WTC11 (cell line): Measurements from ENCODE around the gene LRIG1. TPM values are rescaled to one million over a fixed set of nuclear protein-coding genes. Genes with fewer than 3 reads are reported as not detected.

Experiments
- ATAC-seq: fragments of 200-7000 bp; cut with Tn5 transposase; 2 replicates; pipeline ENCODE4 v1.10.0; 2021; ENCODE audit warnings: mild to moderate bottlenecking, moderate library complexity
- CTCF ChIA-PET: fragments of 300-600 bp; sonication (Branson Sonifier 250); formaldehyde crosslinking; loops from one replicate; lab custom pipeline; 2021; ENCODE audit warnings: antibody characterized with exemption; lab: Charles Lee
- POLR2A ChIA-PET: fragments of 350-600 bp; sonication (Branson Sonifier 250); formaldehyde crosslinking; loops from one replicate; lab custom pipeline; 2021; ENCODE audit warnings: antibody characterized with exemption; lab: Charles Lee
- DNase-seq: peaks from one replicate; pipeline ENCODE4 v3.0.0; 2021; ENCODE audit warnings: low spot score
- H3K27ac Mint-ChIP-seq: 2 replicates; pipeline ENCODE4 v1.8.0; 2021; ENCODE audit warnings: mixed read lengths
- H3K27me3 Mint-ChIP-seq: 2 replicates; pipeline ENCODE4 v1.8.0; 2021; ENCODE audit warnings: low read depth, mild to moderate bottlenecking, moderate library complexity, mixed read lengths
- H3K36me3 Mint-ChIP-seq: 2 replicates; pipeline ENCODE4 v1.8.0; 2021; ENCODE audit warnings: mixed read lengths
- H3K4me1 Mint-ChIP-seq: 2 replicates; pipeline ENCODE4 v1.8.0; 2022; ENCODE audit warnings: mixed read lengths
- H3K4me3 Mint-ChIP-seq: 2 replicates; pipeline ENCODE4 v1.8.0; 2021; ENCODE audit warnings: mild to moderate bottlenecking, moderate library complexity, mixed read lengths
- H3K9me3 Mint-ChIP-seq: 2 replicates; pipeline ENCODE4 v1.8.0; 2021; ENCODE audit warnings: mixed read lengths
- CREB1 ChIP-seq: sonication (generic); formaldehyde crosslinking; IDR thresholded peaks from 2 replicates; pipeline ENCODE4 v1.8.0; 2023; ENCODE audit warnings: mild to moderate bottlenecking, missing genetic modification reagents
- ELF4 ChIP-seq: sonication (generic); formaldehyde crosslinking; IDR thresholded peaks from 2 replicates; pipeline ENCODE4 v1.8.1; 2022; ENCODE audit warnings: low read depth, mild to moderate bottlenecking, moderate library complexity, missing genetic modification reagents
- ERG ChIP-seq: fragments of 250-450 bp; sonication (Bioruptor Pico); IDR thresholded peaks from 2 replicates; pipeline ENCODE4 v1.8.0; 2021; ENCODE audit warnings: mild to moderate bottlenecking
- ESRRA ChIP-seq: sonication (generic); formaldehyde crosslinking; IDR thresholded peaks from 2 replicates; pipeline ENCODE4 v1.8.1; 2022; ENCODE audit warnings: mild to moderate bottlenecking, missing genetic modification reagents, borderline replicate concordance
- ETV6 ChIP-seq: sonication (generic); formaldehyde crosslinking; IDR thresholded peaks from 2 replicates; pipeline ENCODE4 v1.8.1; 2022; ENCODE audit warnings: mild to moderate bottlenecking, missing genetic modification reagents
- MYBL2 ChIP-seq: sonication (generic); formaldehyde crosslinking; IDR thresholded peaks from 2 replicates; pipeline ENCODE4 v1.8.1; 2023; ENCODE audit warnings: mild to moderate bottlenecking, moderate library complexity, missing genetic modification reagents
- NFYB ChIP-seq: sonication (generic); formaldehyde crosslinking; conservative IDR thresholded peaks from 2 replicates; pipeline ENCODE4 v1.8.0; 2022; ENCODE audit warnings: low read depth, missing genetic modification reagents
- SMAD3 ChIP-seq: sonication (generic); formaldehyde crosslinking; IDR thresholded peaks from 2 replicates; pipeline ENCODE4 v1.8.0; 2022; ENCODE audit warnings: missing genetic modification reagents, mild to moderate bottlenecking, borderline replicate concordance
- SP1 ChIP-seq: sonication (generic); formaldehyde crosslinking; conservative IDR thresholded peaks from 2 replicates; pipeline ENCODE4 v1.8.1; 2022; ENCODE audit warnings: missing genetic modification reagents
- STAT6 ChIP-seq: sonication (generic); formaldehyde crosslinking; conservative IDR thresholded peaks from 2 replicates; pipeline ENCODE4 v1.8.1; 2023; ENCODE audit warnings: mild to moderate bottlenecking, low read depth, missing genetic modification reagents, moderate library complexity
- ZNF138 ChIP-seq: sonication (generic); formaldehyde crosslinking; conservative IDR thresholded peaks from 2 replicates; pipeline ENCODE4 v1.8.1; 2022; ENCODE audit warnings: mild to moderate bottlenecking, moderate library complexity, missing genetic modification reagents
- ZNF263 ChIP-seq: sonication (generic); formaldehyde crosslinking; IDR thresholded peaks from 2 replicates; pipeline ENCODE4 v1.8.1; 2022; ENCODE audit warnings: low read depth, mild to moderate bottlenecking, moderate library complexity, missing genetic modification reagents
- ZNF281 ChIP-seq: sonication (generic); formaldehyde crosslinking; IDR thresholded peaks from 2 replicates; pipeline ENCODE4 v1.8.0; 2023; ENCODE audit warnings: mild to moderate bottlenecking, missing genetic modification reagents
- total RNA-seq: library from RNA; stranded (reverse); gene quantifications from 3 replicates; pipeline ENCODE4 v1.2.3, GENCODE V29; 2021
- TF ChIP-seq, protein P1 (sequence below): sonication (generic); formaldehyde crosslinking; IDR thresholded peaks from 2 replicates; pipeline ENCODE4 v1.8.1; 2023; ENCODE audit warnings: mild to moderate bottlenecking, moderate library complexity, missing genetic modification reagents
- TF ChIP-seq, protein P2 (sequence below): sonication (generic); formaldehyde crosslinking; IDR thresholded peaks from 2 replicates; pipeline ENCODE4 v1.8.1; 2022; ENCODE audit warnings: mild to moderate bottlenecking, moderate library complexity, missing genetic modification reagents
- TF ChIP-seq, protein P3 (sequence below): sonication (generic); formaldehyde crosslinking; IDR thresholded peaks from 2 replicates; pipeline ENCODE4 v1.8.0; 2022; ENCODE audit warnings: mild to moderate bottlenecking, missing genetic modification reagents
- TF ChIP-seq, protein P4 (sequence below): fragments of 250-450 bp; sonication (Bioruptor Pico); IDR thresholded peaks from 2 replicates; pipeline ENCODE4 v1.9.0; 2021; ENCODE audit warnings: mild to moderate bottlenecking, borderline replicate concordance
- TF ChIP-seq, protein P5 (sequence below): fragments of 200-600 bp; IDR thresholded peaks from 2 replicates; pipeline ENCODE4 v1.8.0; 2022; ENCODE audit warnings: antibody characterized with exemption

Gene LRIG1
- total RNA-seq, 1 experiment from 2014 or later, result 105 TPM

DNA sequence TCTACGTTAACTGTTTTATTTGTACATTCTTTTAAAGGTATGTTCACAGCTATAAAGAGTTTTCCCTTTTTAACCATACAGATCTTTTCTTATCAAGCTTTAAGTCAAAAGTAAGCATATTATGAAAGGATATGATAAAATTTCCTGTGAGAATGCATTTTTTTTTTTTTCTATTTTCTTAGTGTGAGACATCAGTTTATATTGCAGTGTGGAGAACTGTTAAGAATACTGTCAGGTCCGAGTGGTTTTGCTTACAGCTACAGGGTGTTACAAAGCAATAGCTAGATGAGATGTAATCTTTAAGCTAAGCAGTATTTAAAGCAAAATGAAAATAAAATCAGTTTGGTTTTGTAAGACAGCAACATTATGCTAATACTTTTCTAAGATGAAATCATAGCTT, 146.8 kb downstream of the LRIG1 start (continued):
- TF ChIP-seq STAT6 (CRISPR knock-in tag), result no peak
- TF ChIP-seq NFYB (CRISPR knock-in tag), result no peak
- TF ChIP-seq ELF4 (CRISPR knock-in tag), result no peak
- TF ChIP-seq, protein P1, sequence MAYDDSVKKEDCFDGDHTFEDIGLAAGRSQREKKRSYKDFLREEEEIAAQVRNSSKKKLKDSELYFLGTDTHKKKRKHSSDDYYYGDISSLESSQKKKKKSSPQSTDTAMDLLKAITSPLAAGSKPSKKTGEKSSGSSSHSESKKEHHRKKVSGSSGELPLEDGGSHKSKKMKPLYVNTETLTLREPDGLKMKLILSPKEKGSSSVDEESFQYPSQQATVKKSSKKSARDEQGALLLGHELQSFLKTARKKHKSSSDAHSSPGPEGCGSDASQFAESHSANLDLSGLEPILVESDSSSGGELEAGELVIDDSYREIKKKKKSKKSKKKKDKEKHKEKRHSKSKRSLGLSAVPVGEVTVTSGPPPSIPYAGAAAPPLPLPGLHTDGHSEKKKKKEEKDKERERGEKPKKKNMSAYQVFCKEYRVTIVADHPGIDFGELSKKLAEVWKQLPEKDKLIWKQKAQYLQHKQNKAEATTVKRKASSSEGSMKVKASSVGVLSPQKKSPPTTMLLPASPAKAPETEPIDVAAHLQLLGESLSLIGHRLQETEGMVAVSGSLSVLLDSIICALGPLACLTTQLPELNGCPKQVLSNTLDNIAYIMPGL (CRISPR knock-in tag), result no peak
- TF ChIP-seq, protein P2, sequence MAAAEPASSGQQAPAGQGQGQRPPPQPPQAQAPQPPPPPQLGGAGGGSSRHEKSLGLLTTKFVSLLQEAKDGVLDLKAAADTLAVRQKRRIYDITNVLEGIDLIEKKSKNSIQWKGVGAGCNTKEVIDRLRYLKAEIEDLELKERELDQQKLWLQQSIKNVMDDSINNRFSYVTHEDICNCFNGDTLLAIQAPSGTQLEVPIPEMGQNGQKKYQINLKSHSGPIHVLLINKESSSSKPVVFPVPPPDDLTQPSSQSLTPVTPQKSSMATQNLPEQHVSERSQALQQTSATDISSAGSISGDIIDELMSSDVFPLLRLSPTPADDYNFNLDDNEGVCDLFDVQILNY (CRISPR knock-in tag), result no peak
- TF ChIP-seq ESRRA (CRISPR knock-in tag), result no peak
- TF ChIP-seq SP1 (CRISPR knock-in tag), result no peak
- TF ChIP-seq MYBL2 (CRISPR knock-in tag), result no peak
- TF ChIP-seq, protein P3, sequence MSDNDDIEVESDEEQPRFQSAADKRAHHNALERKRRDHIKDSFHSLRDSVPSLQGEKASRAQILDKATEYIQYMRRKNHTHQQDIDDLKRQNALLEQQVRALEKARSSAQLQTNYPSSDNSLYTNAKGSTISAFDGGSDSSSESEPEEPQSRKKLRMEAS, result no peak
- no peak for TF ChIP-seq SMAD3 (CRISPR knock-in tag)
- TF ChIP-seq, protein P4, sequence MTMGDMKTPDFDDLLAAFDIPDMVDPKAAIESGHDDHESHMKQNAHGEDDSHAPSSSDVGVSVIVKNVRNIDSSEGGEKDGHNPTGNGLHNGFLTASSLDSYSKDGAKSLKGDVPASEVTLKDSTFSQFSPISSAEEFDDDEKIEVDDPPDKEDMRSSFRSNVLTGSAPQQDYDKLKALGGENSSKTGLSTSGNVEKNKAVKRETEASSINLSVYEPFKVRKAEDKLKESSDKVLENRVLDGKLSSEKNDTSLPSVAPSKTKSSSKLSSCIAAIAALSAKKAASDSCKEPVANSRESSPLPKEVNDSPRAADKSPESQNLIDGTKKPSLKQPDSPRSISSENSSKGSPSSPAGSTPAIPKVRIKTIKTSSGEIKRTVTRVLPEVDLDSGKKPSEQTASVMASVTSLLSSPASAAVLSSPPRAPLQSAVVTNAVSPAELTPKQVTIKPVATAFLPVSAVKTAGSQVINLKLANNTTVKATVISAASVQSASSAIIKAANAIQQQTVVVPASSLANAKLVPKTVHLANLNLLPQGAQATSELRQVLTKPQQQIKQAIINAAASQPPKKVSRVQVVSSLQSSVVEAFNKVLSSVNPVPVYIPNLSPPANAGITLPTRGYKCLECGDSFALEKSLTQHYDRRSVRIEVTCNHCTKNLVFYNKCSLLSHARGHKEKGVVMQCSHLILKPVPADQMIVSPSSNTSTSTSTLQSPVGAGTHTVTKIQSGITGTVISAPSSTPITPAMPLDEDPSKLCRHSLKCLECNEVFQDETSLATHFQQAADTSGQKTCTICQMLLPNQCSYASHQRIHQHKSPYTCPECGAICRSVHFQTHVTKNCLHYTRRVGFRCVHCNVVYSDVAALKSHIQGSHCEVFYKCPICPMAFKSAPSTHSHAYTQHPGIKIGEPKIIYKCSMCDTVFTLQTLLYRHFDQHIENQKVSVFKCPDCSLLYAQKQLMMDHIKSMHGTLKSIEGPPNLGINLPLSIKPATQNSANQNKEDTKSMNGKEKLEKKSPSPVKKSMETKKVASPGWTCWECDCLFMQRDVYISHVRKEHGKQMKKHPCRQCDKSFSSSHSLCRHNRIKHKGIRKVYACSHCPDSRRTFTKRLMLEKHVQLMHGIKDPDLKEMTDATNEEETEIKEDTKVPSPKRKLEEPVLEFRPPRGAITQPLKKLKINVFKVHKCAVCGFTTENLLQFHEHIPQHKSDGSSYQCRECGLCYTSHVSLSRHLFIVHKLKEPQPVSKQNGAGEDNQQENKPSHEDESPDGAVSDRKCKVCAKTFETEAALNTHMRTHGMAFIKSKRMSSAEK (CRISPR knock-in tag), result no peak
- no peak for TF ChIP-seq ZNF281 (CRISPR knock-in tag)

DNA sequence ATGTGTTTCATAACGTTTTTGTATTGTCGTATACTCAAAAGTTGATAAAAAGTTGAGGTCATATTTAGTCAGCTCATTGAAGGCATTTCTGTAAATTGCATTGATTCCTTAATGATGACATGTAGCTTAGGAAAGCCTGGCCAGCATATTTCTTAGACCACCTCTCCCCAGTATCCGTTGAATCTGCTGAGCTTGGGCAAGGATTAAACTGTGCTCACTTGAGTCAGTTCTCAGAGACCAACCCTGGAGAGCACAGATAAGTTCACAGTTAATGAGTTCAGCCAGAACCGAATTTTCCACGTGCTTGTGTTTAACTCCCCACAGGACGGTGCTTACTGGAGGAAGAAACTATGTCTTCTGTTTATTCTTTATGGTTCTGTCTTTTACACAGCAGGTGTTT, 147.3 kb downstream of the LRIG1 start:
- ATAC-seq, result no peak
- CTCF ChIA-PET, result interaction anchor here (1.2 to 1.5 kb wide), 2 partner anchors 25 to 77 kb away, joined by 3 to 4 read pairs; no protein-coding TSS in a partner anchor
- TF ChIP-seq SP1 (CRISPR knock-in tag) (no peak), ERG (no peak), CREB1 (no peak), ZNF138 (CRISPR knock-in tag) (no peak), ZNF263 (CRISPR knock-in tag) (no peak), ETV6 (CRISPR knock-in tag) (no peak)
- TF ChIP-seq, protein P5, sequence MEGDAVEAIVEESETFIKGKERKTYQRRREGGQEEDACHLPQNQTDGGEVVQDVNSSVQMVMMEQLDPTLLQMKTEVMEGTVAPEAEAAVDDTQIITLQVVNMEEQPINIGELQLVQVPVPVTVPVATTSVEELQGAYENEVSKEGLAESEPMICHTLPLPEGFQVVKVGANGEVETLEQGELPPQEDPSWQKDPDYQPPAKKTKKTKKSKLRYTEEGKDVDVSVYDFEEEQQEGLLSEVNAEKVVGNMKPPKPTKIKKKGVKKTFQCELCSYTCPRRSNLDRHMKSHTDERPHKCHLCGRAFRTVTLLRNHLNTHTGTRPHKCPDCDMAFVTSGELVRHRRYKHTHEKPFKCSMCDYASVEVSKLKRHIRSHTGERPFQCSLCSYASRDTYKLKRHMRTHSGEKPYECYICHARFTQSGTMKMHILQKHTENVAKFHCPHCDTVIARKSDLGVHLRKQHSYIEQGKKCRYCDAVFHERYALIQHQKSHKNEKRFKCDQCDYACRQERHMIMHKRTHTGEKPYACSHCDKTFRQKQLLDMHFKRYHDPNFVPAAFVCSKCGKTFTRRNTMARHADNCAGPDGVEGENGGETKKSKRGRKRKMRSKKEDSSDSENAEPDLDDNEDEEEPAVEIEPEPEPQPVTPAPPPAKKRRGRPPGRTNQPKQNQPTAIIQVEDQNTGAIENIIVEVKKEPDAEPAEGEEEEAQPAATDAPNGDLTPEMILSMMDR, result no peak
- TF ChIP-seq, protein P1 (CRISPR knock-in tag), result no peak

More for the DNA sequence above, 147.3 kb downstream of the LRIG1 start:
- no peaks in the 10 kb centered on the region for H3K9me3 Mint-ChIP-seq
- no peaks in the 10 kb centered on the region for H3K27me3 Mint-ChIP-seq
- H3K27ac Mint-ChIP-seq, result 0 out of 2 replicates have a peak overlapping the region, but pooled peaks have one; percentile 46
- H3K36me3 Mint-ChIP-seq, result no peaks in the 10 kb centered on the region
- no peak overlapping the region for H3K4me3 Mint-ChIP-seq
- no peak for DNase-seq
- POLR2A ChIA-PET, result no interaction called here
- peaks cover 13% of the 10 kb centered on the region for H3K4me1 Mint-ChIP-seq
